Stimulated activated CD4-positive, alpha-beta T cell treated with anti-CD3 and anti-CD28 coated beads, Interleukin-1b, Interleukin-23, amount 100 ng/mL, for 1 hour (primary cell): ENCODE data around the gene DBR1.
A peak's percentile ranks its signal among the peaks of the same experiment; 100 is the strongest.

ENCODE experiments used
- DNase-seq, 2 donors: peaks; one replicate each; pipeline ENCODE4 v3.0.0-alpha.2; 2020; ENCODE audit warnings: low read depth in 2 of 2

The DBR1 gene

GRCh38 chr3:138174421-138175131 is at the start of gene DBR1:
Gene DBR1 (minus strand): TSS chr3:138174921. CDS start chr3:138174795, 126 bp downstream.
- peak; percentile 25 to 33 for DNase-seq

- DNase-seq, result no peak
Measured at GRCh38 chr3:138222942-138223287, 48.2 kb upstream of the DBR1 start.

- DNase-seq, result no peak
Measured at GRCh38 chr3:138222131-138222941, 47.6 kb upstream of the DBR1 start.

GRCh38 chr3:138220788-138221187 is 46.1 kb upstream of the DBR1 start:
- no peak for DNase-seq

GRCh38 chr3:138220242-138220641 is 45.5 kb upstream of the DBR1 start:
- no peak for DNase-seq

GRCh38 chr3:138219255-138219654 is 44.5 kb upstream of the DBR1 start:
- DNase-seq, result no peak

- DNase-seq, result no peak
Measured at GRCh38 chr3:138213398-138214085, 38.8 kb upstream of the DBR1 start.

- DNase-seq, result no peak
Measured at GRCh38 chr3:138210528-138210927, 35.8 kb upstream of the DBR1 start.

- DNase-seq, result no peak
Measured at GRCh38 chr3:138206196-138206595, 31.5 kb upstream of the DBR1 start.

- DNase-seq, result no peak
Measured at GRCh38 chr3:138205527-138205926, 30.8 kb upstream of the DBR1 start.

- no peak for DNase-seq
Measured at GRCh38 chr3:138203938-138204337, 29.2 kb upstream of the DBR1 start.

- DNase-seq, result no peak
Measured at GRCh38 chr3:138202945-138203701, 28.4 kb upstream of the DBR1 start.

GRCh38 chr3:138200424-138200823 is 25.7 kb upstream of the DBR1 start:
- DNase-seq, result no peak

- no peak for DNase-seq
Measured at GRCh38 chr3:138199851-138200250, 25.1 kb upstream of the DBR1 start.

GRCh38 chr3:138197524-138197923 is 22.8 kb upstream of the DBR1 start:
- DNase-seq, result no peak

- no peak for DNase-seq
Measured at GRCh38 chr3:138197058-138197457, 22.3 kb upstream of the DBR1 start.

GRCh38 chr3:138196023-138196422 is 21.3 kb upstream of the DBR1 start:
- no peak for DNase-seq

- DNase-seq, result no peak
Measured at GRCh38 chr3:138195481-138195880, 20.8 kb upstream of the DBR1 start.

GRCh38 chr3:138188013-138188730 is 13.5 kb upstream of the DBR1 start:
- no peak for DNase-seq

- peak; percentile 3 to 11 for DNase-seq
Measured at GRCh38 chr3:138187296-138188012, 12.7 kb upstream of the DBR1 start, which contains the start of gene ARMC8. Gene ARMC8 (plus strand): TSS chr3:138187301. CDS start chr3:138187555, 254 bp downstream.
